Stimulated activated effector memory CD8-positive, alpha-beta T cell treated with anti-CD3 and anti-CD28 coated beads, Interleukin-12 subunit alpha, Interleukin-12 subunit beta, amount 100 ng/mL, for 72 hours (primary cell): ENCODE data around the gene SPECC1L.
A peak's percentile ranks its signal among the peaks of the same experiment; 100 is the strongest.

Source experiments
- ATAC-seq: fragments of 150-1000 bp; cut with Tn5 transposase; 2 replicates; pipeline ENCODE4 v1.10.0; 2021
- DNase-seq, 2 donors: peaks; one replicate each; pipeline ENCODE4 v3.0.0; 2021 to 2022; ENCODE audit warnings: low spot score in 2 of 2
- H3K27ac Mint-ChIP-seq: one replicate; pipeline ENCODE4 v1.8.0; 2022; ENCODE audit warnings: mild to moderate bottlenecking, mixed read lengths
- H3K36me3 Mint-ChIP-seq: one replicate; pipeline ENCODE4 v1.8.0; 2022; ENCODE audit warnings: mild to moderate bottlenecking, mixed read lengths
- H3K4me1 Mint-ChIP-seq: one replicate; pipeline ENCODE4 v1.8.0; 2022; ENCODE audit warnings: mixed read lengths
- H3K4me3 Mint-ChIP-seq: one replicate; pipeline ENCODE4 v1.8.0; 2022; ENCODE audit warnings: mild to moderate bottlenecking, mixed read lengths
- H3K9me3 Mint-ChIP-seq: one replicate; pipeline ENCODE4 v1.8.0; 2022; ENCODE audit warnings: mixed read lengths

The SPECC1L gene

DNA sequence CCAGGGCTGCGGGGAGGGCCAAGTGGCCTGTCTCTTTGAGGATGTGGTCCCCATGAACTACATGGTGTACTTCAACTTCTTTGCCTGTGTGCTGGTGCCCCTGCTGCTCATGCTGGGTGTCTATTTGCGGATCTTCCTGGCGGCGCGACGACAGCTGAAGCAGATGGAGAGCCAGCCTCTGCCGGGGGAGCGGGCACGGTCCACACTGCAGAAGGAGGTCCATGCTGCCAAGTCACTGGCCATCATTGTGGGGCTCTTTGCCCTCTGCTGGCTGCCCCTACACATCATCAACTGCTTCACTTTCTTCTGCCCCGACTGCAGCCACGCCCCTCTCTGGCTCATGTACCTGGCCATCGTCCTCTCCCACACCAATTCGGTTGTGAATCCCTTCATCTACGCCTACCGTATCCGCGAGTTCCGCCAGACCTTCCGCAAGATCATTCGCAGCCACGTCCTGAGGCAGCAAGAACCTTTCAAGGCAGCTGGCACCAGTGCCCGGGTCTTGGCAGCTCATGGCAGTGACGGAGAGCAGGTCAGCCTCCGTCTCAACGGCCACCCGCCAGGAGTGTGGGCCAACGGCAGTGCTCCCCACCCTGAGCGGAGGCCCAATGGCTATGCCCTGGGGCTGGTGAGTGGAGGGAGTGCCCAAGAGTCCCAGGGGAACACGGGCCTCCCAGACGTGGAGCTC, 170.2 kb downstream of the SPECC1L start:
- no peak for DNase-seq
- Mint-ChIP-seq H3K9me3 (no peaks in the 10 kb centered on the region), H3K36me3 (peaks cover 83% of the 10 kb centered on the region), H3K4me1 (peaks cover 64% of the 10 kb centered on the region), H3K4me3 (no peak overlapping the region), H3K27ac (peak overlapping the region; percentile 85)
- no peak for ATAC-seq

DNA sequence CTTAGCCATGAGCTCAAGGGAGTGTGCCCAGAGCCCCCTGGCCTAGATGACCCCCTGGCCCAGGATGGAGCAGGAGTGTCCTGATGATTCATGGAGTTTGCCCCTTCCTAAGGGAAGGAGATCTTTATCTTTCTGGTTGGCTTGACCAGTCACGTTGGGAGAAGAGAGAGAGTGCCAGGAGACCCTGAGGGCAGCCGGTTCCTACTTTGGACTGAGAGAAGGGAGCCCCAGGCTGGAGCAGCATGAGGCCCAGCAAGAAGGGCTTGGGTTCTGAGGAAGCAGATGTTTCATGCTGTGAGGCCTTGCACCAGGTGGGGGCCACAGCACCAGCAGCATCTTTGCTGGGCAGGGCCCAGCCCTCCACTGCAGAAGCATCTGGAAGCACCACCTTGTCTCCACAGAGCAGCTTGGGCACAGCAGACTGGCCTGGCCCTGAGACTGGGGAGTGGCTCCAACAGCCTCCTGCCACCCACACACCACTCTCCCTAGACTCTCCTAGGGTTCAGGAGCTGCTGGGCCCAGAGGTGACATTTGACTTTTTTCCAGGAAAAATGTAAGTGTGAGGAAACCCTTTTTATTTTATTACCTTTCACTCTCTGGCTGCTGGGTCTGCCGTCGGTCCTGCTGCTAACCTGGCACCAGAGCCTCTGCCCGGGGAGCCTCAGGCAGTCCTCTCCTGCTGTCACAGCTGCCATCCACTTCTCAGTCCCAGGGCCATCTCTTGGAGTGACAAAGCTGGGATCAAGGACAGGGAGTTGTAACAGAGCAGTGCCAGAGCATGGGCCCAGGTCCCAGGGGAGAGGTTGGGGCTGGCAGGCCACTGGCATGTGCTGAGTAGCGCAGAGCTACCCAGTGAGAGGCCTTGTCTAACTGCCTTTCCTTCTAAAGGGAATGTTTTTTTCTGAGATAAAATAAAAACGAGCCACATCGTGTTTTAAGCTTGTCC, 171.0 kb downstream of the SPECC1L start:
- ATAC-seq, result no peak
- H3K4me1 Mint-ChIP-seq, result peaks cover 62% of the 10 kb centered on the region
- peaks cover 75% of the 10 kb centered on the region for H3K36me3 Mint-ChIP-seq
- H3K27ac Mint-ChIP-seq, result peak overlapping the region; percentile 85
- no peaks in the 10 kb centered on the region for H3K9me3 Mint-ChIP-seq
- H3K4me3 Mint-ChIP-seq, result no peak overlapping the region
- no peak for DNase-seq

DNA sequence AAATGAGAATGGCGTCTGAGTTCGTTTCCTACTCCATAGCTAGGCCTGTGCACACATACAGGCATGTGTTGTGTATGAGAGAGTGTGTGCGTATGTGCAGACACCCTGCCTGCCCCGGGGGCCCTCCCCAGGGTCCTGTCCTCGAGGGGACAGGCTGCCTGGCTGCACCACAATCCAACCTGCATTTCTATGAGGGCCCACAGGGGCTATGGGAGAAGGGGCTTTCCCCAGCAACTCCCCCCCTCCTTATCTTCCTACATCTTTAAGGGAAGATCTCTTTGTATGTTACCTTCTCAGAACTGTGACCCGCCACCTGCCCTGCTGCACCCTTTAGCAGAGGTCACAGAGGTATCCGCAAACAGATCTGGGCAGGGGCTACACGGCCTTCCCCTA, 171.7 kb downstream of the SPECC1L start:
- H3K9me3 Mint-ChIP-seq, result no peaks in the 10 kb centered on the region
- H3K36me3 Mint-ChIP-seq, result peaks cover 72% of the 10 kb centered on the region
- H3K4me1 Mint-ChIP-seq, result peaks cover 55% of the 10 kb centered on the region
- H3K4me3 Mint-ChIP-seq, result no peak overlapping the region
- H3K27ac Mint-ChIP-seq, result peak overlapping the region; percentile 85
- ATAC-seq (no peak), DNase-seq (no peak)

DNA sequence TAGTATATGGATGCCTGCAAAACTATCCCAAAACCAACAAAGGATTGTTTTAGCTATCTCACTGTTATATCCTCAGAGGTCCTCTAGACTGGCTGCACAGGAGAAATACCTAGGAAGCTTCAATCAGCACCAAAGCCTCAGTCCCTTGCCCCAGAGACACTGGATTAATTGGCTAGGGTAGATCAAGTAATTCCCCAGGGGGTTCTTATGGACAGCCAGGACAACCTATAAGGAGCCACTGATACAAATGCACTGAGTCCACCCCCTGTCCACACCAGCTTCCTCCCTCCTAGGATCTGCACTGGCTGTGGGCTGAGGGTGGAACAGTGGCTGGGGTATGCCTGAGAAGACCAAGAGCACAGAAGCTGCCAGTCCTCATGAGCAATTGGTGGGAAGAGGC, 173.0 kb downstream of the SPECC1L start:
- H3K4me1 Mint-ChIP-seq, result peaks cover 43% of the 10 kb centered on the region
- no peaks in the 10 kb centered on the region for H3K9me3 Mint-ChIP-seq
- H3K4me3 Mint-ChIP-seq, result no peak overlapping the region
- ATAC-seq (no peak), DNase-seq (no peak)
- H3K27ac Mint-ChIP-seq, result peak overlapping the region; percentile 72
- peaks cover 63% of the 10 kb centered on the region for H3K36me3 Mint-ChIP-seq

DNA sequence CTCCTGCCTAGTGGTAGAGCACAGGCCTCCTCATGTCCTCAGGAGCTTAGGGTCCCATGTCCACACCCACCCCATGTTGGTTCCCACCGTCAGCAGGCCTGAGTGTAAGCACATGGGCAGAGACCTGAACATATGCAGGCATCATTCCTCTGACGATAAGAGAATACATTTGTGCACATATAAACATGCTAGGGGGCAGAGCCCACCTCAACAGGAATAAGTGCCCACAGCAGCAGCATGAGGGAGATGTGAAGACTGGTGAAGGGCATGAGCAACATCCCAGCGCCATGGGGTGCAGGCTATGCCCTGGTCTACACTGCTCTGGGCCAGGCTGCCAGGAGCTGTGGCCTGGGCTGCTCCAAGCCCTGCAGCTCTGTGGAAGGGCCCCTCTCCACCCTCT, 173.6 kb downstream of the SPECC1L start:
- Mint-ChIP-seq H3K36me3 (peaks cover 57% of the 10 kb centered on the region), H3K4me1 (peaks cover 43% of the 10 kb centered on the region), H3K27ac (peak overlapping the region; percentile 72), H3K4me3 (no peak overlapping the region), H3K9me3 (no peaks in the 10 kb centered on the region)
- DNase-seq (no peak), ATAC-seq (no peak)

DNA sequence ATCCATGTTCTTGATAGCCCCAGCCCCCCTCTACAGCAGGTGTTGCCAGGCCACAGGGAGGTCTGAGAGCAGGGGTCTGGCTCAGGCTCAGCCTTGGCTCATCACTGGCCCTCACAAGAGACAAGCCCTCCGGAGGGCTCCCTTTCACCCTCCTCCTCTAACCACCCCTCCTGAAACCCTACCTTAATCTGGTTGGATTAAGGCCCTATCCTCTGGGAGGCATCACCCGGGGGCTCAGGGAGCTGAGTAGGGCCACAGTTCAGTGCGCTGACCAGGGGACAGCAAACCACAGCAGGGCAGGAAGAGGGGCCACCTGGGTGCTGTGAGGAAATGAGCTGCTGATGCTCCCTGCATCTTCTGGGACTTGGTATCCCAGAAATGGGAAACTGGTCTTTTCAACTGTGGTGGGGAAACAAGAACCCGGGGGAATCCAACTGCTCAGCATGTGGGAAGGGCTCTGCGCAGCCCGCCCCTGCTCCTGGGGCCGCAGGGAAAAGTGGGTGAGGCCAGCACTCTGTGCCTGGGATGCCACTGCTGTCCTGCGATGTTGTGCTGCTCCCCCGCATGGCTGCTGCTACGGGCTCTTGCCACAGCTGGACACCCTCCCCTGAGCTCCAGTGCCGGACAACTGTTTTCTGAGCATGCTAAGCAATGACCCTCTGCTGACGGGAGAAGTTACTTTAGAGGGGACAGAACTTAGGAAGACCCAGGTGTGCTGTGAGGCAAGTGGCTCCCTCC, 174.3 kb downstream of the SPECC1L start:
- no peak for ATAC-seq
- peaks cover 51% of the 10 kb centered on the region for H3K36me3 Mint-ChIP-seq
- DNase-seq, result no peak
- peak overlapping the region; percentile 60 for H3K27ac Mint-ChIP-seq
- peaks cover 47% of the 10 kb centered on the region for H3K4me1 Mint-ChIP-seq
- no peaks in the 10 kb centered on the region for H3K9me3 Mint-ChIP-seq
- no peak overlapping the region for H3K4me3 Mint-ChIP-seq

DNA sequence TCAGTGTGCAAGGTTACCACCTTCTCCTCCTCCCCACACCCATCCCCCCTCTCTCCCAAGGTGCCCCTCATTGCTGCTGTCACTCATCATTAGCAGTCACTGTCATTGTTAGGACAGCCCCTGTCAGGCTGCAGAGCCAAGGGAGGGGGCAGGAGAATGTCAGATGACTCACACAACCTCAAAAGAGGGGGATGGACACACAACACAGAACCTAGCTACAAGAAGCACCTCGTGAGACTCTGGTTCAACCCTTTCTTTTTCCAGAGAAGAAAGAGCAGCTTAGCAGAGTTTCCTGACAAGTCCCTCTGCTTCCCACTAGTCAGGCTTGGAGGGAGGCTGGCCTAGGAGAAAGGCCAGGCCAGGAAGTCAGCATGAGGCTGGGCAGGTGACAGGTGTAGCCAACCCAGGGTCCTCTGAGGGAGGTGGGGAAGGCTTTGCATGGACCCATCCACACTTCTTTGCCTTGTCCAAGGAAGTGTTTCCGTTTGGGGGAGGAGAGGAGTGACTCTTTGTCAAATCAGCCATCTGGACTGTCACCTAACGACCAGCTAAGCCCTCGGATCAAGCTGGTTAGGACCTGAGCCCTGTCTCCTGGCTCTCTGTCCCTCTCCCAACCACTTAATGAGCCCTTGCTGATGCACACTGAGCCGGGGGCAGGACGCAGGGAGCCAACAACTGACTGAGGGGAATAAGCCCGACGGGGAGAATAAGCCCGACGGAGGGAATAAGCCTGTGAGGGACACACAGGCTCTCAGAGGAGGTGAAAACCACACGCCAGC, 175.0 kb downstream of the SPECC1L start:
- Mint-ChIP-seq H3K27ac (peak overlapping the region; percentile 60), H3K9me3 (no peaks in the 10 kb centered on the region), H3K36me3 (peaks cover 45% of the 10 kb centered on the region), H3K4me1 (peaks cover 45% of the 10 kb centered on the region), H3K4me3 (no peak overlapping the region)
- DNase-seq (peak in 1 of 2 donors; percentile 55), ATAC-seq (peak; percentile 85)

DNA sequence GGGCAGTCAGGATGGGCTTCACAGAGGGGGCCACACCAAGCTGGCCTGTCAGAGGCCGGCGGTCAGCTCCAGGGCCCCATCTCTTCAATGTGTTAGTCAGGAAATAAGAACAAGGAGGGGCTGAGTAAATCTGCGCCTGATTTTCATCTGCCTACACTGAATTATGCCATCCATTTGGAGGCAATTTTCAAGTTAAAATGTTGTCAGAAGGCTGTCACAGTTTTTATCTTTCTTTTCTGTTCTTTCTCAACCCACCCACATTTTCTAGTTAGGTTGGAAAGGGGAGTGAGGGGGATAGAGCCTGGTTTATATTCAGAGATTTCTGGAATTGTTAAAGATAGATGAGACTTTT, 175.6 kb downstream of the SPECC1L start:
- Mint-ChIP-seq H3K27ac (peak overlapping the region; percentile 60), H3K4me3 (no peak overlapping the region), H3K36me3 (peaks cover 40% of the 10 kb centered on the region), H3K9me3 (no peaks in the 10 kb centered on the region), H3K4me1 (peaks cover 39% of the 10 kb centered on the region)
- no peak for ATAC-seq
- no peak for DNase-seq

DNA sequence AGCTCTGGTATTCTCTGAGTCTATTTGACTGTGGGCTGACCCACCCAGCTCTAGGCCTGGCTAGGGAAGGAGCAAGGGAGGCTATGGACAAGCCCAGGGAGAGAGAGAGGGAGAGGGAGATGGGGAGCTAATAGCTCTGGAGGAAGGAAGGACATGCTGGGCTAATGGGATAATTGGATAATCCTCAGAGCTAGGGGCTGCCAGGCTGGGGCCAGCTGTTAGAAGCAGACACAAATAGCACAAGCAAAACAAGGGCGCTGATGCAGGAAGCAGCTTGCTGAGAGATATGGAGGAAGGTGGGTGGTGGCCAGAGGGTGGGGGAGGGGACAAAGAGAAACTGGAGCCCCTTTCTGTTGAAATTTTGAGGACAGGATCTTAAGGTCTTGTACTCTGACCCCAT, 180.0 kb downstream of the SPECC1L start:
- Mint-ChIP-seq H3K4me1 (peaks cover 15% of the 10 kb centered on the region), H3K27ac (peak overlapping the region; percentile 24), H3K36me3 (peaks cover 4% of the 10 kb centered on the region), H3K9me3 (no peaks in the 10 kb centered on the region), H3K4me3 (no peak overlapping the region)
- DNase-seq, result no peak
- ATAC-seq, result no peak

DNA sequence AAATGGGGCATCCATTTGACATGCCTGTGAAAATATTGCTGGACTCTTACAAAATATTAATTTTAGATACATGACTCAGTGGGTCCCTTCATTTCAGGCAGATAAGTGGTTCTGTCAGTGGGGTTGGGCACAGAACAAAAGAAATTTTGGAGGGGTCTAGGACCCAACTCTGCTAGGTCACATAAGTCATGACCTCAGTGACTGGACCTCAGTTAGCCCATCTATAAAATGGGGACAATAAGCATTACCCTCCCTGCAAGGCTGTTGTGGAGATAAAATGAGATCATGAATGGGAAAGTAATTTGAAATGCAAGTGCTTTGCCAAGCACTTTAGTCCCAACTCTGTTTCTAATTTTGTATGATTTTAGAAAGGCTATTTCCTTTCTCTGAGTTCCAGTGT, 180.5 kb downstream of the SPECC1L start:
- Mint-ChIP-seq H3K27ac (no peak overlapping the region), H3K9me3 (no peaks in the 10 kb centered on the region), H3K4me3 (no peak overlapping the region), H3K36me3 (peaks cover 4% of the 10 kb centered on the region), H3K4me1 (peaks cover 9% of the 10 kb centered on the region)
- ATAC-seq, result no peak
- no peak for DNase-seq

DNA sequence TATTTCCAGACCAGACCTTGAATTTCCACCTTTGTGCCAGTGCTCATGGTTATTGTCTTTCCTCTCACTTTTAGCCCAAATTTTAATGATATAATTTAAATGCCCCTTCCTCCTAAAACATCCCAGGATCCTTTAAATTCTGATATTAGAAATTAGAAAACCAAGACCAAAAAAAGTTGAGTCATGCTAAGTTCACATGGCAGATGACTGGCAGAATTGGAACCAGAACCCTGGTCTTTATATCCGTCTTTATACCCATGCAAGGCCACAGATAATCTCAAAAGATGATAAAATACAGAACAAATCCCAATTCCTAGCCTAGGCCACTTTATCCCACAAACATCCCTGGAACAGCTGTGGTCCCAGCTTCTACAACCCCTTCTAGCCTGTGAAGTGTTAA, 183.2 kb downstream of the SPECC1L start:
- DNase-seq (no peak), ATAC-seq (no peak)
- H3K27ac Mint-ChIP-seq, result no peak overlapping the region
- no peaks in the 10 kb centered on the region for H3K9me3 Mint-ChIP-seq
- peaks cover 8% of the 10 kb centered on the region for H3K4me1 Mint-ChIP-seq
- no peaks in the 10 kb centered on the region for H3K36me3 Mint-ChIP-seq
- H3K4me3 Mint-ChIP-seq, result no peak overlapping the region

DNA sequence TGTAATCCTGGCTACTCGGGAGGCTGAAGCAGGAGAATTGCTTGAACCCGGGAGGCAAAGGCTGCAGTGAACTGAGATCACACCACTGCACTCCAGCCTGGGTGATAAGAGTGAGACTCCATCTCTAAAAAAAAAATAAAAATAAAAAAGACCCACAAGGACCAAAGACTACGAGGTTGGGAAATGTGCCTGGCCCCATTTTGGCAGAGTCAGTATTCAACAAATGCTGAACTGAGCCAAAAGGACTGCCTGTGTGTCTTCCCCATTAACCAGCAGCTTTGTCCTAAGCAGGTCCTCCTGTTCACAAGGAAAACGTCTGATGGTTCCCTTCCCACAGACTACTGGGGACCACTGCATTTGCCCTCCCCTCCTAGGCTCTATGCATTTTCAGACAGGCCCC, 184.4 kb downstream of the SPECC1L start:
- no peak overlapping the region for H3K4me3 Mint-ChIP-seq
- peaks cover 7% of the 10 kb centered on the region for H3K4me1 Mint-ChIP-seq
- DNase-seq (no peak), ATAC-seq (no peak)
- no peaks in the 10 kb centered on the region for H3K36me3 Mint-ChIP-seq
- H3K9me3 Mint-ChIP-seq, result no peaks in the 10 kb centered on the region
- no peak overlapping the region for H3K27ac Mint-ChIP-seq

DNA sequence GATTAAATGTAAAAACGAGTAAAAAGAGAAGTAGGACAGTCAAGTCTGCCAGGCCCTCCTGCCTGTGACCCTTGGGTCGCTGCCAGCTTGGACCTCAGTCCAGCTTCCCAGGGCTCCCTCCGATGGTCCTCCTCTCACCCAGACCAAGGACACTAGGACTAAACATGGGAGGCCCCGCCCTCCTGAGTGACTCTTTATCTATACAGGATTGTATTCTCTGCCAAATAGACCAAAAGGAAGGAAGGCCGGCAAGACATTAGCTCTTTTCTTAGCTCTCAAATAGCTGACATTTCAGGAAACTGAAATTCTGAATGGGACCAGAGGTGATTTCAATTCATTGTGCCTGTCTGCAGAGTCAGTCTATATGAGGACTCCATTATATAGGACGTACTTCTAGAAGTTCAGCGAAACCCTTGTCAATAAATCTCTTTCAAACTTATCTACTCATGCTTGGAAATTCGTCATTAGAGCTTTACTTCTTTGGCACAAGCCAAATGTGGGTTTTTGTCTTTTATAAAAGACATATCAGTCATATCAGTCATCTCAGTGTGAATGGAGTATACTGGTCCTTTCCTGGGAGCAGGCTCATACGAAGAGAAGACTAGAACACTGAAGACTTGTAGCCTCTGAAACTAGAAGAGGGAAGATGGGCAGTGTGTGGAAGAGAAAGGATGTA, 185.3 kb downstream of the SPECC1L start:
- H3K36me3 Mint-ChIP-seq, result no peaks in the 10 kb centered on the region
- peaks cover 12% of the 10 kb centered on the region for H3K4me1 Mint-ChIP-seq
- DNase-seq (no peak), ATAC-seq (no peak)
- H3K9me3 Mint-ChIP-seq, result no peaks in the 10 kb centered on the region
- no peak overlapping the region for H3K4me3 Mint-ChIP-seq
- H3K27ac Mint-ChIP-seq, result no peak overlapping the region

DNA sequence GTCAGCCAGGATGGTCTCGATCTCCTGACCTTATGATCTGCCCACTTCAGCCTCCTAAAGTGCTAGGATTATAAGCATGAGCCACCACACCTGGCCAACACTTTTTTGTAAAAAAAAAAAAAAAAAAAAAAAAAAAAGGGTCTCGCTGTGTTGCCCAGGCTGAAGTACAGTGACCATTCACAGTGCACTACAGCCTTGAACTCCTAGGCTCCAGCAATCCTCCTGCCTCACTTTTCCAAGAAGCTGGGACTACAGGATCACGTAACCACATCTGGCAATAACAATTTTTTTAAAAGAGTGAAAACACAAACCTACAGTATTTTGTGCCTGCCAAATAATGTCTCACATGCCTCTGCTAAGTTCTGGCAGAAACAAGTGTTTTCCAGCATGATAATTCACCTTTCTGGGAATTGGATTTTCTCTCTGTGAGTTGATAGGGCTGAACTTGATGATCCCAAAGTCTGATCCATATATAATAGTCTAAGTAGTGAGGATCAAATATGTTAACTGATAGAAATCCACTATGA, 187.3 kb downstream of the SPECC1L start:
- no peak for DNase-seq
- Mint-ChIP-seq H3K27ac (no peak overlapping the region), H3K4me3 (no peak overlapping the region), H3K9me3 (no peaks in the 10 kb centered on the region), H3K36me3 (no peaks in the 10 kb centered on the region), H3K4me1 (peaks cover 14% of the 10 kb centered on the region)
- no peak for ATAC-seq
